Ovary (tissue), 3 donors: ENCODE data around the gene ZFP28.

ENCODE experiments used
- CTCF ChIP-seq, 3 donors: fragments of 450-650 bp in 2 of 3; fragments of 200-600 bp in 1 of 3; IDR thresholded peaks; one replicate each; pipeline versions ENCODE4 v1.5.1 to v1.8.0; 2016 to 2022; ENCODE audit warnings: antibody characterized with exemption in 3 of 3, mild to moderate bottlenecking in 1 of 3
- POLR2A ChIP-seq: fragments of 450-650 bp; IDR thresholded peaks from one replicate; pipeline ENCODE4 v1.6.1; 2017; ENCODE audit warnings: antibody characterized with exemption, mild to moderate bottlenecking, moderate library complexity
- donor health status: DM: no; HTN: no; CAD: no.

GRCh38 chr19:56538761-56539263 lies at the start of gene ZFP28:
- TF ChIP-seq CTCF (IDR thresholded peaks at IDR 0.05): no peak
- no peak for TF ChIP-seq POLR2A
